GM19397 (cell line): ENCODE results near the gene LAMC2.
"Not testable (repeated sequence)": the region's sequence is repeated elsewhere in the genome, so short reads cannot be mapped to it uniquely, and the experiment has no call there.

Experiments used
- ATAC-seq: cut with Tn5 transposase; IDR thresholded peaks from one replicate; pipeline ENCODE4 v1.9.1; 2021; ENCODE audit warnings: mild to moderate bottlenecking, moderate library complexity; ENCODE audit not compliant: unreplicated experiment

LAMC2 gene

GRCh38 chr1:183236158-183236725 lies 50.2 kb downstream of the LAMC2 start:
- no peak for ATAC-seq

- ATAC-seq: no peak
Measured at GRCh38 chr1:183237046-183237445, 51.0 kb downstream of the LAMC2 start.

DNA sequence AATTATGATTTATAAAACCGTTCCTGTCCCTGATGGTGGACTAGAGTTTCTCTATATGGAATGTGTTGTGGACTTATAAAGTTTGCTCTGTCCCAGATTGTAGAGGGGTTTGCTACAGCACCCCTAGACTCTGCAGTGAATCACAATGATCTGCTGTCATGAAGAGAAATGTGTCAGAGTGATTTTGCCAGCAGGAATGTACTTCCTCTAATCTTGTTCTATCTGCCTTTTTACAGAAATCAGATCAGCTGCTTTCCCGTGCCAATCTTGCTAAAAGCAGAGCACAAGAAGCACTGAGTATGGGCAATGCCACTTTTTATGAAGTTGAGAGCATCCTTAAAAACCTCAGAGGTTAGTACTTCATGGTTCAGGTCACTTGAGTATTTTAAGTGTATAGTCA lies 52.0 kb downstream of the LAMC2 start:
- no peak for ATAC-seq

- no peak for ATAC-seq
Measured at GRCh38 chr1:183239220-183239742, 53.2 kb downstream of the LAMC2 start.

GRCh38 chr1:183239793-183240525 lies 53.9 kb downstream of the LAMC2 start:
- no peak for ATAC-seq

DNA sequence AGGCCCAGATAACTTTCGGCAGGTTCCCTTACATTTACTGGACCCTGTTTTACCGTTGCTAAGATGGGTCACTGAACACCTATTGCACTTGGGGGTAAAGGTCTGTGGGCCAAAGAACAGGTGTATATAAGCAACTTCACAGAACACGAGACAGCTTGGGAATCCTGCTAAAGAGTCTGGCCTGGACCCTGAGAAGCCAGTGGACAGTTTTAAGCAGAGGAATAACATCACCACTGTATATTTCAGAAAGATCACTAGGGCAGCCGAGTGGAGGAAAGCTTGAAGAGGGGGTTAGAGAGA lies 54.4 kb downstream of the LAMC2 start:
- ATAC-seq: no peak

DNA sequence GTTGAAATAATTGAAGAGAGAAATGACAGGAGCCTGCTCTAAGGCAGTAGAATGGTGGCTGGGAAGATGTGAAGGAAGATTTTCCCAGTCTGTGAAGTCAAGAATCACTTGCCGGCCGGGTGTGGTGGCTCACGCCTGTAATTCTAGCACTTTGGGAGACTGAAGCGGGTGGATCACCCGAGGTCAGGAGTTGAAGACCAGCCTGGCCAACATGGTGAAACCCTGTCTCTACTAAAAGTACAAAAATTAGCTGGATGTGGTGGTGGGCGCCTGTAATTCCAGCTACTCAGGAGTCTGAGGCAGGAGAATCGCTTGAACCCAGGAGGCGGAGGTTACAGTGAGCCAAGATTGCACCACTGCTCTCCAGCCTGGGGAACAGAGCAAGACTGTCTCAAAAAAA lies 54.8 kb downstream of the LAMC2 start:
- not testable (repeated sequence) for ATAC-seq

DNA sequence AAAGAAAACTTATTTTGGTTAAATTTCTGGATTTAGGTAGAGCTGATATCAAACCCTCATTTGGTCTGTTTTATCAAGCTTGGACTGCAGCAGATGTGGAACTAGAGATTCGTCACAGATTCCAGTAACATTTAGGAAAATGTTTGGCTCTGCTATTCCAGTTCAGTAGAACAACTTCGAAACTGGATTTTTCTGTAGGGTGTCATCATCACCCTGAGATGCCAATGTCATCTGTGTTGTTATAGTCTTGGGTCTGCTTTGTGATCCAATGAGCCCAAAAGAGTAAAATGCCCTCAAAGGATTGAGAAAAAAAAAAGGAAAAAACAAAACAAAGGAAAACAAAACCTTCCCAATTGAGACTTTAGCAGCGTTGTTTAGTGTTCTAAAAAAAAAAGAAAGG lies 55.4 kb downstream of the LAMC2 start:
- ATAC-seq: no peak

DNA sequence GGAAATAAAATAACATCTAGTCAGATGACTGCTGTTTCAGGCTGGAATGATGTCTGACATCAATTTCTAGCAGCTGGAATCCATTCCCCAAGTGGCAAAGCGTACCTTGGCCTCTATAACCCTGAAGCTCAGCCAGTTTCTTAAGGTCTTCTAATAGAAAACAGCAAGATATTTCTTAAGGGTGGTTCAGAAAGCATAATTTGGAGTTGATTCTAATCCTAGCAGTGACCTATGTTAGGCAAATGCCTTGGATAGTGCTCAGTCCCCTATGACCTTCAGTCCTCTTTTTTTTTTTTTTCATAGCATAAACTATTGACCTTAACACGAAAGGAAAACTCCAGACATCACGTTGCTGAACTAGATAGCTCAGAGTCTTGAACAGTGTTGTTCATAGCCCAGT lies 56.5 kb downstream of the LAMC2 start:
- no peak for ATAC-seq

- ATAC-seq: no peak
Measured at GRCh38 chr1:183243161-183244050, 57.3 kb downstream of the LAMC2 start.

DNA sequence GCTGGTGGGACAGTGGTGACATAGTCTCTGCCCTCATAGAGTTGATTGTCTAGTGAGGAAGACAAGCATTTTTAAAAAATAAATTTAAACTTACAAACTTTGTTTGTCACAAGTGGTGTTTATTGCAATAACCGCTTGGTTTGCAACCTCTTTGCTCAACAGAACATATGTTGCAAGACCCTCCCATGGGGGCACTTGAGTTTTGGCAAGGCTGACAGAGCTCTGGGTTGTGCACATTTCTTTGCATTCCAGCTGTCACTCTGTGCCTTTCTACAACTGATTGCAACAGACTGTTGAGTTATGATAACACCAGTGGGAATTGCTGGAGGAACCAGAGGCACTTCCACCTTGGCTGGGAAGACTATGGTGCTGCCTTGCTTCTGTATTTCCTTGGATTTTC lies 58.4 kb downstream of the LAMC2 start:
- no peak for ATAC-seq

GRCh38 chr1:183245357-183245756 lies 59.3 kb downstream of the LAMC2 start:
- no peak for ATAC-seq

- no peak for ATAC-seq
Measured at GRCh38 chr1:183246436-183246835, 60.4 kb downstream of the LAMC2 start.

DNA sequence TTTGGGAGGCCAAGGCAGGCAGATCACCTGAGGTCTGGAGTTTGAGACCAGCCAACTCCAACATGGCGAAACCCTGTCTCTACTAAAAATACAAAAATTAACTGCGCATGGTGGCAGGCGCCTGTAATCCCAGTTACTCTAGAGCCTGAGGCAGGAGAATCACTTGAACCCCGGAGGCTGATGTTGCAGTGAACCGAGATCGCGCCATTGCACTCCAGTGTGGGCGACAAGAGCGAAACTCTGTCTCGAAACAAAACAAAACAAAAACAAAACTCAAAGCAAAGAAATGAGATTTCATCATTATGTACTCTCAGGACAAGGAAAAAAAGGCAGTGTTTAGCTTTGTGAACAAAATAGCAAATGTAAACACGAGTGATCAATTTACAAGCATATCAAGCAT lies 61.0 kb downstream of the LAMC2 start:
- ATAC-seq: no peak

DNA sequence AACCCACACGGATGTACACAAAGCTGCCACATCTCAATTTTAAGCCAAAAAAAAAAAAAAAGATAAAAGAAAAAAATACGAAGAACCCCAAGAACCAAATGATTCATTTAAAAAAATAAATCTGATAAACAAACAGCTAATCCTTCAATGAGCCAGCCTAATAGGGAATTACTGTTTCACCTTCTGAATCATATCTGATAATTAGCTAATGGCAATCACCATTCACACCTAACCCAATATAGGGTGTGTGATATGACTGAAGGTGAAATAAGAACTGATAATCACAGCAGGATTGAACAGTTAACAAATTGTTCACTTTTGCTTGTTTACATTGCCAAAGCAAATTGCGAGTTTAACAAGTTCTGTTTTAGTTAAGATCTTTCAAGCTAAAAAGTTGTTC lies 61.4 kb downstream of the LAMC2 start:
- ATAC-seq: no peak

DNA sequence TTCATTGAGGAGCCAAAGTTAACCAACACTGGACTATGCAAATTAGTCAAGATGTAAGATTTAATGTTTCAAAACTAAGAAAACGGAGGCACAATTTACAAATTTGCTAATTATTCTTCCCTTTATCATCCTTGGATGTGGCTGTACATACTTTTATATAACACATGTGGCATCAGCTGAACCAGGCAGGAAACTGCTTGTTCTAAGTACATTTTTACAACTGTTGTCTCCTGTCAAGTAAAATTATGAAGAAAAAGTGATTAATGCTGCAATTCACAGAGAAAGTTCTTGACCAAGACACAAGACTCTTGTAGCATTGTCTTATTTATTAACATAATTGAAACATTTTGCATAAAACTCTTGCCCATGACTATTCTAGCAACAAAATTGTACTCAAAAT lies 61.9 kb downstream of the LAMC2 start:
- ATAC-seq: no peak

DNA sequence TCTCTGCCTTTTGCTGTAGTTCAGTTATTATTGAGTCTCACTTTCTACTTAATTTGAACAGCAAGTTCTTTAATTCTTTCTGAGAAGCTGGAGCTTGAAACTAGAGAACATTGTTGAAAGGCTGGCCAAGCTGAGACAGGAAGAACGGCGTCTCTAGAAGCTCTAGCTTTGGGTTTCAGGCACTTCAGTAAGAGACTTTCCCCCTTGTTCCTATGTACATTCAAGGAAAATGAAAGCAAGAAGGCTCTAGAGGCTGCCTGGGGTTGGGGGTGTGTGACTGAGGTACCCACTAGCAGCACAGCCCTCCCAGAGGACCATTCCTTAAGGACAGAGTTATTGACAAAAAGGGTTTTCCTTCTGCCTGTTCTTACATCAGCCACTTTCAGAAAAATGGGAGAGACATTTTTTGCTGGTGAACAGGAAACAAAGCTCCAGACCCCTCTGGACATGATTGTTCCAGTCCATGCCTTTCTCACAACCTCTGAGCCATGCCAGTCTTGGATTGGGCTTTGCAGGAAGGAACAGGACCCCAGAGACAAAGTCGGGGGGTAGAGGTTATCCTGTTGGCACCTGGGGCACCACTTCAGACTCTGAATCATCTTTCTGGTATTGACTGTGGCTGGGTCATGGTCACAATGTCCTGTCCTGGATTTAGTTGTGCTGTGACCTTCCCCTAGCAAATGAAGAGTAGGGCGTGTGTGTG lies 63.1 kb downstream of the LAMC2 start:
- ATAC-seq: no peak

DNA sequence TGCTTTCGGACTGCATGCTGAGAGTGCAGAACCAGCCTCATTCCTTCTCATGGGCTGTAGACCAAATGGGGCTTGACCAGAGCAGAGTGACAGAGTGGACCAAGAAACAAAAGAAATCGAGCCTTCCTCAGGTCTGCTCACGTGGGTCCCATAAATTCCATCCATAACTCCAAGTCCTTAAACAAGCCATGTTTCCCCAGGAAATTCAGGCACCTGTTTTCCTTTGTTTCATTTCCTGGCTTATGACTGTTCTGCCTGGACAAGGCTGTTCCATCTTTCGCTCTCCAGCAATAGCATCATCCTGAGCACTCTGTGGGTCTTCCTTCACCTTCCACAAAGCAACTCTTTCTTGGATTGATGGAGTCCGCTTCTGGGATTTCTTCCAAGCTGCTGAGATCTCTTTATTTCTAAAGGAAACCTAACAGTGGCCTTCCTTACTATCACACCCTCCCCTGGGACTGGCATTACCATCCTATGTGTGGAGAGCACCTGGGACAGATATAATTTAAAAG lies 63.9 kb downstream of the LAMC2 start:
- ATAC-seq: no peak

GRCh38 chr1:183251101-183251958 lies 65.3 kb downstream of the LAMC2 start:
- no peak for ATAC-seq

DNA sequence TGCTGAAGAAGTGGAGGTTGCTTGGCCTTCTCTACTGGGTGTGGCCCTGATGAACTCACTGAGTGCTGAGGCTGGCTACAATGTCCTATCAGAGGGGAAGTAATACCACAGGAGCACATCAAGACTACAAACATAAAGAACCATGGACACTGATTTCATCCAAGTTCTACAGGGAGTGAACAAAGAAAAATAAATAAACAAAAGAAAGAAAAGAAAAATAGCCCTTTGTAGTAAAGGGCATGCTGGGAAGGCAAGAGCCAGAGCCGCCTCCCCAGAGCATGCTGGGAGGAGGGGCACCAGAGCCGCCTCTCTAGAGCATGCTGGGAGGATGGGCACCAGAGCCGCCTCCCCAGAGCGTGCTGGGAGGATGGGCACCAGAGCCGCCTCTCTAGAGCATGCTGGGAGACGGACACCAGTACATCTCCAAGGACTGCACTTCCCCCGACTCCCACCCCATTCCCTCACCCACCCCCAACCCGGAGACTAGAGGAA lies 65.9 kb downstream of the LAMC2 start:
- ATAC-seq: no peak
